Activated T-cell treated with anti-CD3 and anti-CD28 coated beads, Interleukin-2, amount 50 U/mL, for 24 hours (primary cell): ENCODE measurements around the gene TPRKB.
A peak's percentile ranks its signal among the peaks of the same experiment; 100 is the strongest.
"Not testable (repeated sequence)": the region's sequence is repeated elsewhere in the genome, so short reads cannot be mapped to it uniquely, and the experiment has no call there.

Experiments used
- DNase-seq: peaks from one replicate; pipeline ENCODE4 v3.0.0-alpha.2; 2020
- H3K27ac Mint-ChIP-seq: 2 replicates; pipeline ENCODE4 v1.8.0; 2020; ENCODE audit warnings: mild to moderate bottlenecking, mixed read lengths
- H3K27me3 Mint-ChIP-seq: 2 replicates; pipeline ENCODE4 v1.8.0; 2020; ENCODE audit warnings: mixed read lengths
- H3K36me3 Mint-ChIP-seq: 2 replicates; pipeline ENCODE4 v1.8.0; 2020; ENCODE audit warnings: low read depth, mixed read lengths
- H3K4me1 Mint-ChIP-seq: 2 replicates; pipeline ENCODE4 v1.8.0; 2020; ENCODE audit warnings: low read depth, mixed read lengths
- H3K4me3 Mint-ChIP-seq: 2 replicates; pipeline ENCODE4 v1.8.0; 2020; ENCODE audit warnings: mild to moderate bottlenecking, moderate library complexity, mixed read lengths
- H3K9me3 Mint-ChIP-seq: 2 replicates; pipeline ENCODE4 v1.8.0; 2020; ENCODE audit warnings: mixed read lengths

The TPRKB gene

DNA sequence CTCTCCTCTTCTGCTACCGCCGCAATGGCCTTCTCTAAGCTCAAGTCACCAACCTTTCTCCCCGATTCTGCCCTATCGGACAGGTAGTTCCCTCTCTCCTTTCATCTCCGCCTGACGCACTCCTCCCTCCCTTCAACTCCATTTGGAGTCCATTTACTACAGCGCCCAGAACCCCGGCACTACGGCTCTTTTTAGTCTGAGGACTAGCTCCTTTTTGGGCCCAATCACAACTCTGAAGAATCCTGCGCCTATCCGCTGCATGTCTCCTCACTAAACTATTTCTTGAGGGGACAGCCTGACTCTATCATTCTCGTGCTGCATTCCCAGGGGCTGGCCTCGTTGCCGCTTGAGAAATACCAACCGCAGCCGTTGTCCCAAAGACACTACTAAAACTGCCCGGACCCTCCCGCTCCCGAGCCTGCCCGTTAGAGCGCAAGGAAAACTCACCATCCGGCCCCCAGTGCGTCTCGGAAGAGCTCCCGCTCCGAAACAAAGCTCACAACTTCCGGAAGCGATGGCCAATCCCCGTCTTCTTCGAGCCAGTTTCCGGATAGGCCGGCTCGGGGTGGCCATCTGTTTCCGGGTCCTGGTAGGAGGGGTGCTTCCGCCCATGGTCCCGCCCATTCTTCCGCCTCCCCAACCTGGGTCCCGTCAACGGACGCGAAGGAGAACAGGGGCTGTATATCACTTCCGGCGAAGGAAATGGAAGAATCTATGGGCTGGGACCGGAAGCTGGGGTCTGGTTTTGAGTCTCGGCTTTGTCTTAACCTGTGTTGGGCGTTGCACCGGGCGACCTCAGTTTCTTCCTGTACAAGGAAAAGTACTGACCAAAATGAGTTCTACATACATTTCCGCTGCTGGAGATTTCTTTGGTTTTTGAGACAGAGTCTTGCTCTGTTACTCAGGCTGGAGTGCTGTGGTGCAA, at the start of gene TPRKB:
Gene TPRKB, minus strand, starts transcription at position 491 of the 925 bp plus-strand sequence. CDS start 2,776 bp downstream, outside the sequence.
- peaks cover 7% of the 10 kb centered on the region for H3K9me3 Mint-ChIP-seq
- H3K4me3 Mint-ChIP-seq, result peak within 1 kb of the TSS; percentile 93
- peak within 1 kb of the TSS; percentile 91 for H3K27ac Mint-ChIP-seq
- H3K27me3 Mint-ChIP-seq, result no peaks in the 10 kb centered on the region
- H3K36me3 Mint-ChIP-seq, result peaks cover 55% of the 10 kb centered on the region
- peaks cover 22% of the 10 kb centered on the region for H3K4me1 Mint-ChIP-seq
- DNase-seq, result peak; percentile 96

DNA sequence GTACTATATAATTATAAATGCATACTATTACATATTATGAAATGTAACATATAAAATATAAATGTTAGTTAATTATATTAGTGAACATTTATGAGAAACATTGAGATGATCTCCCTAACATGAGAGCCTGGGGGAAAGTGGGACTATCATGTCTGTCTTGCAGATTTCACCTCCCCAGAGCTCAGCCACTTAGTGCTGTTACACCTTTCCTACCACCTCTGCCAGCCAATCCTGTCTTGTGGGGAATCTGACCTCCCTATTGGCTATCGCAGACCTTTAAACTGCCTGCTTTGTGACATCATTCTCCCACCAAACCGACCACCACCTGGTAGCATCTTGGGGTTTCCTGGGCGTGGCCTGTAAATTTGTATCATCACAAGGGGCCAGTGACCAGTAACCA, 46.7 kb upstream of the TPRKB start, which contains the start of gene C2orf78:
Gene C2orf78, plus strand, starts transcription at position 301 of the 400 bp plus-strand sequence. CDS start 127 bp downstream, outside the sequence.
- not testable (repeated sequence) for H3K4me3 Mint-ChIP-seq, H3K27ac Mint-ChIP-seq, H3K4me1 Mint-ChIP-seq, H3K27me3 Mint-ChIP-seq, H3K9me3 Mint-ChIP-seq, DNase-seq
- H3K36me3 Mint-ChIP-seq, result peaks cover 10% of the 10 kb centered on the region

DNA sequence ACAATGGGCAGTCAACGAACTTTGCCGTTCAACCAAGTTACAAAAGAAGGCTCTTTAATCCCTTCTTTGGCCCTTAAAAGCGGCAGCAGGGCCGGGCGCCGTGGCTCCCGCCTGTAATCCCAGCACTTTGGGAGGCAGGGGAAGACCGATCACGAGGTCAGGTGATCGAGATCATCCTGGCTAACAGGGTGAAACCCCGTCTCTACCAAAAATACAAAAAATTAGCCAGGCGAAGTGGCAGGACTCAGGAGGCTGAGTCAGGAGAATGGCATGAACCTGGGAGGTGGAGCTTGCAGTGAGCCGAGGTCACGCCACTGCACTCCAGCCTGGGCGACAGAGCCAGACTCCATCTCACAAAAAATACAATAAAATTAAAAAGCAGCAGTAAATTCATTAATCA, 46.3 kb upstream of the TPRKB start:
- peaks cover 13% of the 10 kb centered on the region for H3K4me1 Mint-ChIP-seq
- not testable (repeated sequence) for H3K4me3 Mint-ChIP-seq, H3K27me3 Mint-ChIP-seq, H3K9me3 Mint-ChIP-seq, H3K27ac Mint-ChIP-seq, DNase-seq
- peaks cover 11% of the 10 kb centered on the region for H3K36me3 Mint-ChIP-seq

DNA sequence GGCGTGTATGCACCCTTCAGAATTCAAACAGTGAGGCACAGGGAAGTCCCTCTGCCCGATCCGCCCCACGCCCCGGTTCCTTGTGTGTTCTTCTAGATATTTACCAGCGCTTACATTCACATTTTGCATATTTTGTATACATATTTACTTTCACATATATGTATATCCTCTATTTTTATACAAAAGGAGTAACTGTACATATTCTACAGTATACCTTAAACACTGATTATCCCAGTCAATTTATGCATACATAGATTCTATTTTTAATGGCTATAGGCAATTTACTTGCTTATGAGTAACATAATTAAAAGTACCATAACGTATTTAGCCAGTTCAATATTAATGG, 43.1 kb upstream of the TPRKB start:
- DNase-seq, result no peak
- peaks cover 36% of the 10 kb centered on the region for H3K36me3 Mint-ChIP-seq
- peak overlapping the region; percentile 99 for H3K27ac Mint-ChIP-seq
- peak overlapping the region; percentile 99 for H3K4me3 Mint-ChIP-seq
- peaks cover 33% of the 10 kb centered on the region for H3K4me1 Mint-ChIP-seq
- peaks cover 2% of the 10 kb centered on the region for H3K27me3 Mint-ChIP-seq
- no peaks in the 10 kb centered on the region for H3K9me3 Mint-ChIP-seq

DNA sequence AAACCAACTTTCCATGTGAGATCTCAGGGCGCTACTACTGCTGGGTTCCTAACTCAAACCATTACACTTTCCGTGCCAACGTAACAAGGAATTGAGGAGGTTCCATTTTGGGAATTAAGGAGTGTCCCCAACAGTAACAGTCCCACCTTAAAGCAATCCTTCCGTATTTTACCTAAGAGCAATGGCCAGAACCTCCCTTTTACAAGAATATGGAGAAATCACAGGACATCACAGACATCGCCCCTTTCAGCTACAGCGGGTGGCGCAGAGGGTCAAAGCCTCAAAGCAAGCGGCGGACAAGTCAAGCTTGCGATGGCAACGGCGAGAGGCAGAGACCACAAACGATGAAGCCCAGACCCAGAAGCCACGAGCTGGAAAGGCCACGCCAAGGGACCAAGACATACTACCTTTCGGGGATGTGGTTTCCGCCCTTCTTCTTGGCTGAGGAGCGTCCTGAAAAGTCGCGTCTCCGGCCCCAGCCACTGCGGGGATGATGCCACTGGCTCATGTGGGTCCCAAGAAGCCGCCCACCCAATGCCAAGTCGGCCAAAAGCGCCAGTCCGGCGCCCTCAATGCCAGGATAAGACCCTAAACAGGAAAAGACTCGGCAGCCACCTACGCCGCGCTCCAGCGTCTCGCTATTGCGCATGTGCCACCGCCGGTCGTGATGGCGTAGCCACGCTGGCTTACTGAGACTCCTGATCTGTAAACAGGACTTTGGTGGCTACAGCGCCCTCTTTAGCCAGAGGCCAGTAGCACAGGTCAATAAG, 42.5 kb upstream of the TPRKB start, which contains the start of gene DUSP11:
Gene DUSP11, minus strand, starts transcription at position 637 of the 770 bp plus-strand sequence. Its CDS starts 129 bp downstream, at position 508.
- peaks cover 2% of the 10 kb centered on the region for H3K27me3 Mint-ChIP-seq
- H3K27ac Mint-ChIP-seq, result peak within 1 kb of the TSS; percentile 99
- peak; percentile 97 for DNase-seq
- H3K36me3 Mint-ChIP-seq, result peaks cover 41% of the 10 kb centered on the region
- peaks cover 37% of the 10 kb centered on the region for H3K4me1 Mint-ChIP-seq
- peak within 1 kb of the TSS; percentile 99 for H3K4me3 Mint-ChIP-seq
- H3K9me3 Mint-ChIP-seq, result no peaks in the 10 kb centered on the region

DNA sequence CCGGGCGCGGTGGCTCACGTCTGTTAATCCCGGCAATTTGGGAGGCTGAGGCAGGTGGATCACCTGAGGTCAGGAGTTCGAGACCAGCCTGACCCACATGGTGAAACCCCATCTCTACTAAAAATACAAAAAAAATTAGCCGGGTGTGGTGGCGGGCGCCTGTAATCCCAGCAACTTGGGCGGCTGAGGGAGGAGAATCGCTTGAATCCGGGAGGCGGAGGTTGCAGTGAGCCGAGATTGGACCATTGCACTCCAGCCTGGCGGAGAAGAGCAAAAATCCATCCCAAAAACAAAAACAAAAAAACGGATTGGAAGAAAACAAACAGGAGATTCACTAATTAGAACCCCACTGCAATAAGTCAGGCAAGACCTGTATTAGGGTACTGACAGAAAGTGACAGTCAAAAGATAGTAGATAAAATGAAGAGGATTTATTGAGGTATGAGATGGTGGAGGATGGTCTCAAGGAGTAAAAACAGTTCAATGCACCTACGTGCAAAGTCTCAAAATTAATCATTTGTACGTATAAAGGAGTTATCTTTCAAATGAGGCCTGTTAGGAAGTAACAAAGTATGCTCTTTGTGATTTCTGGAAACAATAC, 41.8 kb upstream of the TPRKB start:
- not testable (repeated sequence) for H3K9me3 Mint-ChIP-seq, H3K27me3 Mint-ChIP-seq, DNase-seq
- peak overlapping the region; percentile 99 for H3K4me3 Mint-ChIP-seq
- peak overlapping the region; percentile 99 for H3K27ac Mint-ChIP-seq
- peaks cover 47% of the 10 kb centered on the region for H3K36me3 Mint-ChIP-seq
- peaks cover 43% of the 10 kb centered on the region for H3K4me1 Mint-ChIP-seq

DNA sequence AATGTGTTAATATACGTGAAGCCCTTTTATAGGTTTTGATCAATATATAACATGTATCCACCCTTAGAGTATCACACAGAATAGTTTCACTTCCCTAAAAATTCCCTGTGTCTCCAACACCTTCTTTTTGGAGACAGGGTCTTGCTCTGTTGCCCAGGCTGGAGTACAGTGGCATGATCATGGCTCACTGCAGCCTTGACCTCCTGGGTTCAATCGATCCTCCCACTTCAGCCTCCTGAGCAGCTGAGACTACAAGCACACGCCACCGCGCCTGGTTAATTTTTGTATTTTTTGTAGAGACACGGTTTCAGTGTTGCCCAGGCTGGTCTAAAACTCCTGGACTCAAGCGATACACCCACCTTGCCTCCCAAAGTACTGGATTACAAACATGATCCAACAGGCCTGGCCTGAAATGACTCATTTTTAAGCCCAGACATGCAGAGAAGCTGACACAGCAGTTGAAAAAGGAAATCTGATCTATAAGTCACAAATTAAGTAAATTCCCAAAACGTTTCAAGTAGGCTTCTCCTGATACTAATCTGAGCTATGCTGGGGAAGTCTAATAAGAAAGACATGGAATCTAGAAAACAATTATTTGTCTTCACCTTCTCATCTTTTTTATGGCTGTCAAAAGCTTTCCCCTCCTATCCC, 39.8 kb upstream of the TPRKB start:
- H3K9me3 Mint-ChIP-seq, result no peaks in the 10 kb centered on the region
- no peaks in the 10 kb centered on the region for H3K27me3 Mint-ChIP-seq
- no peak overlapping the region for H3K4me3 Mint-ChIP-seq
- H3K36me3 Mint-ChIP-seq, result peaks cover 66% of the 10 kb centered on the region
- H3K27ac Mint-ChIP-seq, result peak overlapping the region; percentile 64
- peaks cover 47% of the 10 kb centered on the region for H3K4me1 Mint-ChIP-seq
- DNase-seq, result no peak

DNA sequence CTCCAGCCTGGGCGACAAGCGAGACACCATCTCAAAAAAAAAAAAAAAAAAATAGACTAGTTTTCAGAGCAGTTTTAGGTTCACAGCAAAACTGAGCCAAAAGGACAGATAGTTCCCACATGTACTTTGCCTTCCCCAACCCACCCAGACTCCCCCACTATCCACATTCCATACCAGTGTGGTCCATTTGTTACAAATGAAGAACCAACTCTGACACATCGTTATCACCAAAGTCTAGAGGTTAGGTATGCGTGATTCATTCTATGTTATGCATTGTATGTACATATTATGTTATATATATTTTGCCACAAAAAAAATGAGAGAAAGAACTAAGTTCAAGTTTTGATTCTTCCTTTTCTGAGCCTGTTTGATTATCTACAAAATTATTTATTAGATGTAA, 39.2 kb upstream of the TPRKB start:
- Mint-ChIP-seq H3K9me3 (no peaks in the 10 kb centered on the region), H3K27me3 (no peaks in the 10 kb centered on the region), H3K4me3 (no peak overlapping the region), H3K27ac (peak overlapping the region; percentile 64), H3K36me3 (peaks cover 69% of the 10 kb centered on the region), H3K4me1 (peaks cover 47% of the 10 kb centered on the region)
- DNase-seq, result no peak

DNA sequence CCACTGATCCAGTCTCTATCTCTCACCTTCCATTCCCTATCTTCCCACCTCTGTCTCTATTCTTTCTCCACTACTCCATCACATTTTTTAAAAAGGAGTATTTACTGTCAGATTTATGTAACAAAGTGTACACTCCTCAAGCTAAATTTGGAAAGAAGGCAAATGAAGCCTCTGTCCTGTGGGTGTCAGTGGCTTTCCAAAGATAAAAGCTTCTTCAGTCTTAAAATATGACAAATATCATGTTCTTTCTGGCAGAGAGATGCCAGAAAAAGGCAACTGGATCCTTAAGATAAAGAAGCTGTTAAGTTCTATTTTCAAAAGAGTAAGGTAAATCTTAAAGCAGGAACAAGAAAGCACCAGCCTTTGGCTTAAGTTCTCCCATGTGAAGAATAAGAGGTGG, 35.7 kb upstream of the TPRKB start:
- Mint-ChIP-seq H3K27me3 (no peaks in the 10 kb centered on the region), H3K36me3 (peaks cover 87% of the 10 kb centered on the region), H3K4me1 (peaks cover 40% of the 10 kb centered on the region), H3K4me3 (no peak overlapping the region), H3K9me3 (no peaks in the 10 kb centered on the region), H3K27ac (peak overlapping the region; percentile 26)
- no peak for DNase-seq

DNA sequence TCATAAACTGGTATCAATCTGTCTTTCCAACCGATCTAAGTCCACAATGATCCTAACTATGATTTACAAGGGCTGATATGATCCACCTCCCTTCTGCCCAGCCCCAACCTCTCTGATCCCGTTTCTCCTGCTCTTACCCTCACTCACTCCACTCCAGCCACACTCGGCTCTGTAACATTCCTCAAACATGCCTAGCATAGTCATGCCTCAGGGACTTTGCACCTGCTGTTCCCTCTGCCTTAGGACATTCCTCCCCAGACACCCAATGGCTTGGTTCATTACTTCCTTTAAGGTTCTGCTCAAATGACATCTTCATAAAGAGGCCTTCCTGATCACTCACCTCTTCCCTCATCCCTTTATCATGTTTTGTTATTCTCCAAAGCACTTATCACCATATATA, 33.6 kb upstream of the TPRKB start:
- Mint-ChIP-seq H3K4me3 (no peak overlapping the region), H3K9me3 (no peaks in the 10 kb centered on the region), H3K27ac (no peak overlapping the region), H3K4me1 (peaks cover 28% of the 10 kb centered on the region), H3K27me3 (no peaks in the 10 kb centered on the region), H3K36me3 (peaks cover 85% of the 10 kb centered on the region)
- DNase-seq, result no peak

DNA sequence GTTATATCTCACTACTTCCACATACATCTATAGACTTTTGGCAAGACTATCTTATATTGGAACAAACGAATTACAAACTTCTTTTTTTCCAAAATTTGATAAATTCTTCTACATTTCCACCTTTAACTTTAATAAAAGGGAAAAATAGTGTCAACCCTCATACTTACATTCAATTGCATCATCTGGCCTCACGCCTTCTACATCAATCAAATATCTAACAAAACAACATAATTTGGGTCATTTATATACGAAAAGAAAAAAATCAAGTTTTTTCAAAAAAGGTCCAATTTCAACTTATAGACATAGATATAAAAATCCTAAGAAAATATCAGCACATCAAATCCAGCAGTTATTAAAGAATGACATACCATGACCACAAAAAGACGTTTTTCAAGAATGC, 29.8 kb upstream of the TPRKB start:
- DNase-seq, result no peak
- peaks cover 88% of the 10 kb centered on the region for H3K36me3 Mint-ChIP-seq
- H3K27me3 Mint-ChIP-seq, result no peaks in the 10 kb centered on the region
- no peak overlapping the region for H3K4me3 Mint-ChIP-seq
- peaks cover 13% of the 10 kb centered on the region for H3K4me1 Mint-ChIP-seq
- no peaks in the 10 kb centered on the region for H3K9me3 Mint-ChIP-seq
- H3K27ac Mint-ChIP-seq, result no peak overlapping the region

DNA sequence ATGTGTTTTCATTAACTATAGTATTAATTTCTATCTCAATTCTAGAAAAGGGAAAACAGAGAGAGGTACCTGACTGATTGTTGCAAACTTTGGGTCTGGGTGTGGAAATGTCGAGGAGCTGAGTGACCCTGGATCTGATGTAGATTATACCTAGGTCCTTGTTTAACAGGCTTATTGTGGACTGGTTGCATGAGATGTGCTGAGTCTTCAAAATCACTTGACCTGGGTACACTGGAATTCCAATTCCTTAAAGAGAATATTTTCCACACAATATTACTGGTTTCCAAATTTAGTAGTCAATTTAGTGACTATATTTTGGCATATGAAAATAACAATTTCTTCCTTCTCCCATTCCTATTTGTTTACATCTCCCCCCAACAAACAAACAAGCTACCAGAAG, 29.2 kb upstream of the TPRKB start:
- no peak overlapping the region for H3K27ac Mint-ChIP-seq
- DNase-seq, result no peak
- H3K9me3 Mint-ChIP-seq, result no peaks in the 10 kb centered on the region
- peaks cover 92% of the 10 kb centered on the region for H3K36me3 Mint-ChIP-seq
- H3K4me3 Mint-ChIP-seq, result no peak overlapping the region
- peaks cover 13% of the 10 kb centered on the region for H3K4me1 Mint-ChIP-seq
- H3K27me3 Mint-ChIP-seq, result no peaks in the 10 kb centered on the region

DNA sequence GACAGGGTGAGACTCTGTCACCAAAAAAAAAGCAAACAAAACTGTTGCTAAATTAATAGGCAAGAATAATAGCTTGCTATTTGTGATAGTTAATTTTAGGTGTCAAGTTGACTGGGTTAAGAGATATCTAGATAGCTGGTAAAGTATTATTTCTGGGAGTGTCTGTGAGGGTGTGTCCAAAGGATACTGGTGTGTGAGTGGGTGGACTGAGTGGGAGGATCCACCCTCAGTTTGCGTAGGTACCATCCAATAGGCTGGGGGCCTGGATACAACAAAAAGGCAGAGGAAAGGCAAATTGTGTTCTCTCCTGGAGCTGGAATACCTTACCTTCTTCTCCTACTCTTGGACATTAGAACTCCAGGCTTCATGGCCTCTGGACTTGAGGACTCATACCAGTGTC, 27.8 kb upstream of the TPRKB start:
- Mint-ChIP-seq H3K27me3 (no peaks in the 10 kb centered on the region), H3K27ac (no peak overlapping the region), H3K36me3 (peaks cover 92% of the 10 kb centered on the region), H3K4me3 (no peak overlapping the region), H3K4me1 (peaks cover 9% of the 10 kb centered on the region), H3K9me3 (no peaks in the 10 kb centered on the region)
- DNase-seq, result no peak

DNA sequence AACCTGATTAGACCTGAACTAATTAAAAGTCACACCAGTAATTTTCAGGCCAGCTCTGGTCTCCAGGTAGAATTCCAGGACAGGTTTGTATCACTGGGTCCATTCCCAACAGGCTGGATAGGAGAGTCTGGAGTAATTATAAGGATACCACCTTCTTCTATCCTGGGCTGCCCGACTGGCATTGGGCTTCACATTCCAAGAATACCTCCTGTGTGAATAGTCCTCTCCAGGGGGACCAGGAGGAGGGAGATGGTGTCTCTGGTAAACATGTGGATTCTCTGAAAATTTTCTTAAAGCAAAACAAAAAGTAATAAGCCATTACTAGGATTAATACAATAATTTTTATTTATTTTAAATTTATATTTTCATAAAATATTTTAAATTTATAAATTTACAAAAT, 25.4 kb upstream of the TPRKB start:
- no peaks in the 10 kb centered on the region for H3K27me3 Mint-ChIP-seq
- H3K9me3 Mint-ChIP-seq, result no peaks in the 10 kb centered on the region
- no peak overlapping the region for H3K27ac Mint-ChIP-seq
- H3K4me3 Mint-ChIP-seq, result no peak overlapping the region
- DNase-seq, result no peak
- H3K36me3 Mint-ChIP-seq, result peaks cover 92% of the 10 kb centered on the region
- H3K4me1 Mint-ChIP-seq, result no peaks in the 10 kb centered on the region
